Measurements from ENCODE around the gene CLEC11A.
A peak's percentile ranks its signal among the peaks of the same experiment; 100 is the strongest.

Gene CLEC11A

DNA sequence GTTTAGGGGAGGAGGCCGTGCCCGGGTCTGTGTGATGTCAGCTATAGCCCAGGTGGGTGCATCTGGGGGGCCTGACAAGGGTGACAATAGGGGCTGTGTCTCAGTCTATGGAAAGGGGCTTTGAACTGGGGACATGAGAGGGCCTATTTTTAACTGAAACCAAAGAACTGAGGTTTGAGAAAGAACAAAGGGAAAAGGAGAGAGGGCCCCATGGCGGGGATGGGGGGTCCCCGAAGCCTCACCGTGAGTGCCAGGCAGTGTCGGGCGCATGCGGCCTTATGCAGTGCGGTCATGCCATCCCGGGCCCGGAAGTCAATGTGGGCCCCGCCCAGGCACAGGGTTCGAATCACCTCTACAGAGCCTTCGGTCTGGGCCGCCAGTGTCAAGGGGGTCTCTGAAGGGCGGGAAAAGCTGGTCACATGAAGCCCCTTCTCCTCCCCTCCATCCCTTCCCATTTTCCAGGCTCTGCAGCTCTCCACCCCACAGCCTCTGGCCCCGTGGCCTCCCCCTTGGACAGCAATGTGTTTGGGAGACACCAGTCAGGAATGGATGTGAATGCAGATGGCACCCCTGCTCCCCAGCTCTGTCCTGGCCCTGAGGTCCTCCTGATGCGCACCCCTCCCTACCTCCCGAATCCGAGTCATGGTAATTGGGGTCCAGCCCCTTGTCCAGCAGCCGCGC is 9.5 kb upstream of the CLEC11A start:
- no peak for DNase-seq (ENCODE audit: low read depth)
- TF ChIP-seq, protein P1, sequence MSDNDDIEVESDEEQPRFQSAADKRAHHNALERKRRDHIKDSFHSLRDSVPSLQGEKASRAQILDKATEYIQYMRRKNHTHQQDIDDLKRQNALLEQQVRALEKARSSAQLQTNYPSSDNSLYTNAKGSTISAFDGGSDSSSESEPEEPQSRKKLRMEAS (IDR thresholded peaks at IDR 0.05; ENCODE audit: low read depth, low read length): no peak
- TF ChIP-seq MYC (IDR thresholded peaks at IDR 0.05; ENCODE audit: low read depth, low read length) (no peak), CTCF (IDR thresholded peaks at IDR 0.05; ENCODE audit: low read depth, low read length) (no peak), POLR2A (IDR thresholded peaks at IDR 0.05; ENCODE audit: extremely low read depth, insufficient read length) (no peak)
- no peak overlapping the region for H3K4me3 ChIP-seq (ENCODE audit: low read depth, low read length)

- DNase-seq (ENCODE audit: low read depth): no peak
- TF ChIP-seq, protein P1 (IDR thresholded peaks at IDR 0.05; ENCODE audit: low read depth, low read length): no peak
- no peak for TF ChIP-seq POLR2A (IDR thresholded peaks at IDR 0.05; ENCODE audit: extremely low read depth, insufficient read length)
- no peak for TF ChIP-seq MYC (IDR thresholded peaks at IDR 0.05; ENCODE audit: low read depth, low read length)
- TF ChIP-seq CTCF (IDR thresholded peaks at IDR 0.05; ENCODE audit: low read depth, low read length): no peak
- H3K4me3 ChIP-seq (ENCODE audit: low read depth, low read length): no peak overlapping the region
Observed at GRCh38 chr19:50716178-50717025, 6.8 kb upstream of the CLEC11A start.

DNA sequence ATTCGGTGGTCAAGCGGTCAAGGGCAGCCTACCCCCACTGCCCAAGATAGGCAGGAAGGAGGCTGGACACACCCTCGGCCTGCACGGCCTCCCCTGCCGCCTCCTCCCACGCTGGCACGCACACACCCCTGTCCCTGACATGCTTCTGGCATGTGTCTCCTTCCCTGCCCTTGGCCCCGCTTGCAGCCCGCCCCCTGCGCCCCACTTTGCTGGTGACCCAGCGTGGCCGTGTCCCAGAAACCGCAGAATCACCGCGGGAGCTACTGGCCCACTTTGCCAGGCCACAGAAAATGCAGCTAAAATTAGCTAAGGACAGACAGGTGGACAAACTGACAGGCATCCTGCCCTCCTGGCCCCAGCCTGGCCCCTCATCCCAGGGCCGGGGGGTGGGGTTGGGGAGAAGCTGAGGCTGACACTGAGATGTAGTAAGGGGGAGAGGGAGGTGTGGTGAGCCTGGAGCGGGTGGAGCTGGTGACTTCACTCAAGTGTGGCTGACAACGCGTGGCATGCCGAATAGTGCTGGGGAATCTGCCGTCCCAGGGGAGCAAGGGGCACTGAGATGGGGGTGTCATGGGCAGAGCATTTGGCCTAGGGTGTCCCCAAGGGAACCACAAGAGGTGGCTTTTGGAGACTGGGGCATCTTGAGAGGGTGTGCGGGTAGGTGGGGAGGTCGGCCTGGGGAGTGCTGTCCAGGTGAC is 6.0 kb upstream of the CLEC11A start:
- TF ChIP-seq, protein P1 (IDR thresholded peaks at IDR 0.05; ENCODE audit: low read depth, low read length): no peak
- TF ChIP-seq POLR2A (IDR thresholded peaks at IDR 0.05; ENCODE audit: extremely low read depth, insufficient read length) (no peak), MYC (IDR thresholded peaks at IDR 0.05; ENCODE audit: low read depth, low read length) (no peak), CTCF (IDR thresholded peaks at IDR 0.05; ENCODE audit: low read depth, low read length) (no peak)
- H3K4me3 ChIP-seq (ENCODE audit: low read depth, low read length): no peak overlapping the region
- DNase-seq (ENCODE audit: low read depth): peak; percentile 29

- TF ChIP-seq CTCF (IDR thresholded peaks at IDR 0.05; ENCODE audit: low read depth, low read length) (no peak), MYC (IDR thresholded peaks at IDR 0.05; ENCODE audit: low read depth, low read length) (no peak), POLR2A (IDR thresholded peaks at IDR 0.05; ENCODE audit: extremely low read depth, insufficient read length) (no peak)
- TF ChIP-seq, protein P1 (IDR thresholded peaks at IDR 0.05; ENCODE audit: low read depth, low read length): no peak
- DNase-seq (ENCODE audit: low read depth): no peak
- H3K4me3 ChIP-seq (ENCODE audit: low read depth, low read length): no peak overlapping the region
Observed at GRCh38 chr19:50717891-50718254, 5.3 kb upstream of the CLEC11A start.

DNA sequence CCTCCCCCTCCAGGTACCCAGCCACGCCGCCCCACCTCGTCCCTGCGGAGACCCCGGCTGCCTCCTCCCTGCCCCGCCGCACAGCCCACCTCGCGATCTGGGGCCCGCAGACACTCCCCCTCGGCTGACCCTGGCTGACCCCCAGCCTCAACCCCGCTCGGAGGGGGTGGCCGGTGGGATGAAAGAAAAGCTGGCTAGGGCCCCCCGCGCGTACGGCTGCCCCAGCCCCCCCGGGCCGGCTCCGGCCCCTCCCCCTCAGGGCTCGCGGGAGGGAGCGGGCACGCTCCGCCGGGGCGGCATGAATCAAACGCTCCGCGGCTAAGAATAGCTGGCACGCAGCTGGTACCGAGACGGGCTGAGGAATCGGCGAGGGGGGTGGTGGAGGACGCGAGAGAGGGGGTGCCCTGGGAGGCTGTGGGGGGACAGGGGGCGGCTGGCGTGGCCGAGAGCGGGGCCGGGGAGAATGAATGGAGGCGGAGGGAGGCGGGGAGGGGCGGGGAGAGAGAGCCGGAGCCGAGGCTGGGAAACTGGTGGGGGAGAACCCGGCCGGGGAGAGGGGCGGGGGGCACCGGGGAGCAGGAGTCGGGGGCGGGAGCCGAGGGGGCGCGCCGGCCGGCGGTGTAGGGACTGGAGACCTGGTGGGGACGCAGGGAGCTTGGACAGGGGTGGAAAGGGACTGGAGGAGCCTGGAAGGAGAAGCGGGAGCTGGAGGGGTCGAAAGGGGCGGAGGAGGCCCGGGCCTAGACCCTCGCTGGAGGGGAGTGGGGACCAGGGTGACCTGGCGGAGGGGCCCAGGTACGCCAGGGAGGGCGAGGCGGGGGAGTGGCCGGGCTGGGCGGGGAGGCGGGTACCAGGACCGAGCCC is 4.7 kb upstream of the CLEC11A start:
- DNase-seq (ENCODE audit: low read depth): peak; percentile 28
- TF ChIP-seq, protein P1 (IDR thresholded peaks at IDR 0.05; ENCODE audit: low read depth, low read length): no peak
- TF ChIP-seq CTCF (IDR thresholded peaks at IDR 0.05; ENCODE audit: low read depth, low read length) (no peak), POLR2A (IDR thresholded peaks at IDR 0.05; ENCODE audit: extremely low read depth, insufficient read length) (no peak), MYC (IDR thresholded peaks at IDR 0.05; ENCODE audit: low read depth, low read length) (no peak)
- H3K4me3 ChIP-seq (ENCODE audit: low read depth, low read length): peak overlapping the region; percentile 38
